Mucosa of stomach (tissue), 1 donor: ENCODE data around the gene RMDN2.

ENCODE experiments used
- H3K27me3 ChIP-seq: one replicate; pipeline ENCODE4 v1.7.0; 2013; ENCODE audit warnings: mild to moderate bottlenecking, low read length; ENCODE audit not compliant: control insufficient read depth, insufficient read depth
- H3K36me3 ChIP-seq: one replicate; pipeline ENCODE4 v1.7.0; 2013; ENCODE audit warnings: low read length; ENCODE audit not compliant: control insufficient read depth, insufficient read depth
- H3K4me1 ChIP-seq: one replicate; pipeline ENCODE4 v1.7.0; 2013; ENCODE audit warnings: mild to moderate bottlenecking, low read length; ENCODE audit not compliant: control insufficient read depth, insufficient read depth
- H3K4me3 ChIP-seq: one replicate; pipeline ENCODE4 v1.7.0; 2013; ENCODE audit warnings: low read length
- H3K9ac ChIP-seq: one replicate; pipeline ENCODE4 v1.7.0; 2013; ENCODE audit warnings: mild to moderate bottlenecking, low read length, moderate library complexity
- H3K9me3 ChIP-seq: one replicate; pipeline ENCODE4 v1.7.0; 2013; ENCODE audit warnings: mild to moderate bottlenecking, low read length, moderate library complexity; ENCODE audit not compliant: control insufficient read depth
- donor health status: Pancreatic carcinoma.

The RMDN2 gene

DNA sequence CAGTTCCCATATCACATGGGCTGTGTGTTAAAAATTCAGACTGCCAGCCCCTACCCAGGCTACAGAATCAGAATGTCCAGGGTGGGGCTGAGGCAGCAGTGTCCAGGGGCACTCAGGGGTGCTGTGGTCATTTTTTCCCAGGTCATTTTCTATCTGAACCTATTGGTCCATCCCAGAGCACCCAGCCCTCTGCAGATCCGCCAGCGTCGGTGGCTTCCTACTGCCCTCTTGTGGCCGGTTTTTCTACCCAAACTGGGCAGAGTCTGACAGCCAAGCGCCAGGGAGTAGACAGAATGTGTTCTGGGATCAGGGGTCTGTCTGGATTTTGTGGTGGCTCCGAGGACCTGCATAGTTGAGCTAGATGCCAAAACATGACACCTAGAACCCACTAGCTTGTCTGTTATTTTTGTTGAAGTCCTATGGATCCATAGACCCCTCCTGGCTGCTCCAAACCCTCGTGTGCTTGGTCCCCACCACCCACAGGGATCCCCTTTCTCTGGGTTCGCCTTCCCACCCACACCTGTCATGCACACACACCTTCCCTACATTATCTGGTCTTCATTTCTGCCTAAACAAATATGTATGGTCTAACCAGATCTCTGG lies 34.1 kb upstream of the RMDN2 start:
- Histone ChIP-seq H3K9me3 (no peaks in the 10 kb centered on the region), H3K4me1 (no peaks in the 10 kb centered on the region), H3K9ac (no peak overlapping the region), H3K36me3 (no peaks in the 10 kb centered on the region), H3K4me3 (no peak overlapping the region), H3K27me3 (no peaks in the 10 kb centered on the region)

DNA sequence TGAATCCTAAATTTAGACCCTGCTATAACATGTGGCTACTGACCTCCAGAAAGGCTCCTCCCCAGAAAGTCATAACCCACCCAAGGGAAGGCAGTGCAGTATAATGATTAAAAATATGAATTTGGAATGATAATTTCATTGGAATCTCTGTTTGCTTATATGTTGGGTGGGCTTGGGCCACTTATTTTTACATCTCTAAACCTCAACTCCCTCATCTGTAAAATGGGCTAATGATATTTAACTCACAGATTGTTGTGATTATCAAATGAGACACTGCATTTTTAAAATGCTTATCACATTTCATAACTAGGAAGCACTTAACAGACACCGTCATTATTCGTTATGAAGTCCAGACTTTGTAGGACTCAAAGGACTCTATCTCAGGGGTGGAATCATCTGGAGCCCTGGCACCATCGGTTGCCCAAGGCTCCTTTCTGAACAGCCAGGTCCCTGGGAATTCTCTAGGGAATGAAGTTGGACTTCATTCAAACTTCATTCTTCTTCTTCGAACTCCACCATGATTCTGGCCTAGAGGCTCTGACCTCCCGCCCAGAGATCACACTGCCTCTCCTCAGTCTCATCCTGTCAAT lies 33.1 kb upstream of the RMDN2 start:
- no peaks in the 10 kb centered on the region for H3K36me3 ChIP-seq
- H3K9ac ChIP-seq = no peak overlapping the region
- peaks cover 2% of the 10 kb centered on the region for H3K4me1 ChIP-seq
- no peaks in the 10 kb centered on the region for H3K27me3 ChIP-seq
- H3K9me3 ChIP-seq = no peaks in the 10 kb centered on the region
- no peak overlapping the region for H3K4me3 ChIP-seq

DNA sequence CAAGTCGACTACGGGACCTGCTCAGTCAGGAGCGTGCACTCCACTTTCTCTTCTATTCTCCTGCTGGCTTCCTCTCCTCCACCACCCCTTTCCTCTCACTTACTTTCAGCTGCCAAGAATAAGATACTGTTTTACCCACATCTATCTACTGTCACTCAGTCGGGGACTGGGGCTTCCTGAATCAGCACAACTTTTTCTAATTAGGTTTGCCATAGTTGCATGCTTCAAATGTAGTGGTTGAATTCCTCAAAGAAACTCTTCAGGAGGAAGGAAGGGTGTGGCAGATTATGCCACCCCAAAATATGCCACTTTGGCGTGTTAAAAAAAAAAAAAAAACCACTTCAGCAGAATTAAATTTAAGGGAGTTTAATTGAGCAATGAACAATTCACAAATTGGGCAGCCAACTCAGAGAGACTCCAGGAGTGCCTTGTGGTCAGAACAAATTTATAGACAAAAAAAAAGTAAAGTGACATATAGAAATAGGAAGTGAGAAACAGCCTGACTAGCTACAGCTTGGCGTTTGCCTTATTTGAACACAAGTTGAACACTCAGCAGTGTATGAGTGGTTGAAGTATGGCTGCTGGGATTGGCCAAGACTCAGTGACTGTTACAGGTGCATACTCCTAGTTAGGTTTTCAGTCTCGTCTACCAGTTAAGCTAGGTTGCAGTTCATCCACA lies 32.5 kb upstream of the RMDN2 start:
- Histone ChIP-seq H3K4me3 (no peak overlapping the region), H3K9ac (no peak overlapping the region), H3K27me3 (no peaks in the 10 kb centered on the region), H3K4me1 (peaks cover 3% of the 10 kb centered on the region), H3K9me3 (no peaks in the 10 kb centered on the region), H3K36me3 (no peaks in the 10 kb centered on the region)

DNA sequence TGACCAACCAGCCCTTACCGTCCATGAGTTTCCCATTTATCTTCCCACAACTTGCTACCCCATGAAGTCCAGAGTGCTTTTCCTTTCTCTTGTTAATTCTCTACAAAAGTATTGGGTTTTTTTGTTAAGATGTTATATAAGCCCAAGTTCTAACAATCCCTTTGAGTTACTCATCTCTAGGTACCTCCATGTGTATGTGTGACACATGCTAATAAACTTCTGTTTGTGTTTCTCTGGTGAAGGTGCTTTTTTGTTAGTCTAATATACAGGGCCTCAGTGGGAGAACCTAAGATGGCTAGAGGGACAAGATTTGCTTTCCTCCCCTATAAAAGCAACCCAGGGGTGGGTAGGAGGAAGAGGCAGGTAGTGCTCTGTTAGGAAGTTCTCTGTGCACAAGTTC lies 31.8 kb upstream of the RMDN2 start:
- Histone ChIP-seq H3K9ac (no peak overlapping the region), H3K4me3 (no peak overlapping the region), H3K9me3 (no peaks in the 10 kb centered on the region), H3K36me3 (no peaks in the 10 kb centered on the region), H3K27me3 (no peaks in the 10 kb centered on the region), H3K4me1 (peaks cover 3% of the 10 kb centered on the region)

DNA sequence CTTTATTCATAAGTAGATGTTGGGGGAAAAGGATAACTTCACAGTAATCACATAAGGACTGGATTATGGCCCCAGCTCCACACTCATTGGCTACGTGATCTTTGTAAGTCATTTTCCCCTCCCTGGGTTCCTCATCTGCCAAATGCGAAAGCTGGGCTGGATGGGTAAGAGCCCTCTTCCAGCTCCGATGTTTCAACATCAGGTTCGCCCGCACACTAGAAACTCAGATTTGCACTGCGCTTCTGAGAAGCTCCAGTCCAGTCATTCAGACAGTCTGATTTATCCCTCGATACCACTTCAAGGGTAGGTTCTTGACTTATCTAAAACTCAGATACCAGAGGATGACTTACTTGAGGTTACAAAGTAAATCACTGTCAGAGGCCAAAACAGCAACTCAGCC lies 31.0 kb upstream of the RMDN2 start:
- no peaks in the 10 kb centered on the region for H3K9me3 ChIP-seq
- no peaks in the 10 kb centered on the region for H3K27me3 ChIP-seq
- no peak overlapping the region for H3K9ac ChIP-seq
- peaks cover 3% of the 10 kb centered on the region for H3K4me1 ChIP-seq
- H3K36me3 ChIP-seq = no peaks in the 10 kb centered on the region
- H3K4me3 ChIP-seq = no peak overlapping the region

DNA sequence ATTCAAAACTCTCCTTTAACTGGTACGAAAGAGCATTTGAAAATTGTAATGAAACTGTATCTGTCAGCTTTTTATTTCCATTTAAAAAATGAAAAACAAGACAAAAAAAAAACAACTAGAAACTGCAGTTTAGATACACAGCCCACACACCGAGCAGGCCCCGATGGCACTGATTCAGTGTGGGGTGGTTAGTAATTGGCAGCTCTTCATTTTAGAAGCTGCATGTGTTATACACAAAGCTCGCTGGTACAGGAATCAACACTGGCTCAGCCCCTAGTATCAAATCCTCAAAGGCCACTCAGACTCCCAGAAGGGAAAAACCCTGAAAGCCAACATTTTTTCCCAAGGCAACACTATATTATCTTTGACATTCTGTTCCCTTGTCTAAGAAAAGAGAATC lies 30.5 kb upstream of the RMDN2 start:
- Histone ChIP-seq H3K4me3 (no peak overlapping the region), H3K4me1 (peaks cover 3% of the 10 kb centered on the region), H3K9me3 (no peaks in the 10 kb centered on the region), H3K27me3 (no peaks in the 10 kb centered on the region), H3K36me3 (no peaks in the 10 kb centered on the region), H3K9ac (no peak overlapping the region)

DNA sequence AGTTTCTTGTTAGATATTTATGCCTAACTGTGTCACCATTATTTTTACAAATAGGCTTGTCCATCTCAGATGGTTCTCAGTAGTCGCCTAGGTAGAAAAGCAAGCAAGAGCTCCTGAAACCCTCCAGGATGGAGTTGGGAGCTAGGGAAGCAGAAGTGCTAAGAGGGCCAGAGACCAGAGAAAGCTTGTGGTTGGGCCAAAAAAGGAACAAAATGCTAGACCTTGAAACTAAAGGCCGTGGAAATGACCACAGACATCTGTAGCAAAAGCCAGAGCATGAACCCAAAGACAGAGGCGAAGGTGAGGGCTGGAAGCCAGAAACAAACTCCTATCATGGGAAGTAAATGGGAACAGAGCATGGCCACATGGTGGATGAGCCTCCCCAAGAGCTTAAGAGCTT lies 29.9 kb upstream of the RMDN2 start:
- H3K4me1 ChIP-seq = peaks cover 3% of the 10 kb centered on the region

DNA sequence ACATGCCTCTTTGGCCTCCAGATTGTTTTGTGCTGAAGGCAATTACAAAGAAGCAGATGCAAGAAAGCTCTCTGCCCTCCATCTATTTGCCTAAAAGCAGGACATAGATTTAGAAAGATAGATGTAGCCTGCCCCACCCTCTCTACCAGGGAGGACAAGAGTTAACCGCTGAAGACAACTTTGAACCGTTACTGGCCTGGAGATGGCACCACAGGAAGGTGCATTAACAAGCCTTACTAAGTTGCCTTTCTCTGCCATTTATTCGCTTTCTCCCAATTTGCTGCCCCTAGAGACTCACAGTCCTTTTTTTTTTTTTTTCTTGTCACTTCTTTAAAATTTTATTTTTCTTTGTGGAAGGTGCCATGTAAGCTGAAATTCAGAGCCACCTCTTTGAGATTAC lies 28.8 kb upstream of the RMDN2 start:
- Histone ChIP-seq H3K36me3 (no peaks in the 10 kb centered on the region), H3K4me3 (no peak overlapping the region), H3K9ac (no peak overlapping the region), H3K9me3 (no peaks in the 10 kb centered on the region), H3K27me3 (no peaks in the 10 kb centered on the region), H3K4me1 (peaks cover 3% of the 10 kb centered on the region)

More for the DNA sequence above, 29.9 kb upstream of the RMDN2 start:
- Histone ChIP-seq H3K4me3 (no peak overlapping the region), H3K27me3 (no peaks in the 10 kb centered on the region), H3K9ac (no peak overlapping the region), H3K9me3 (no peaks in the 10 kb centered on the region), H3K36me3 (no peaks in the 10 kb centered on the region)

DNA sequence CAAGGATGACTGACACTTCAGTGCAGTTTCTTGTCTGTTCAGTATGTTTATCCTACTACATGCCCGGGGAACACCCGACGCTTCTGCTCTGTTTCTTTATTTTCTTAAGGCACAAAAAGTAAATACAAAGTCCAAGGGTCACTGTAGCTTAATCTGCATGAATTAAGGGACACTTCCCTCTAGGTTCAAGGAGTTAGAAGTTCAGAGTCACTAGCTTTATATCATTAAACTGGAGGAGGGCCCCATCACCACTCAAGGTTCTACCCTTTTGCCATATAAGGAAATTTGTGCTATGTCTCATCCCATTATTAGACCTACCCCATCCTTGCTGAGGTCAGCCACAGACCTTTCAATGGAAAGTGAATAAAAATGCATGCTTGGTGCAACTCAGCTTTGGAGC lies 27.6 kb upstream of the RMDN2 start:
- no peaks in the 10 kb centered on the region for H3K9me3 ChIP-seq
- H3K36me3 ChIP-seq = no peaks in the 10 kb centered on the region
- no peak overlapping the region for H3K4me3 ChIP-seq
- no peaks in the 10 kb centered on the region for H3K27me3 ChIP-seq
- peaks cover 3% of the 10 kb centered on the region for H3K4me1 ChIP-seq
- H3K9ac ChIP-seq = no peak overlapping the region

DNA sequence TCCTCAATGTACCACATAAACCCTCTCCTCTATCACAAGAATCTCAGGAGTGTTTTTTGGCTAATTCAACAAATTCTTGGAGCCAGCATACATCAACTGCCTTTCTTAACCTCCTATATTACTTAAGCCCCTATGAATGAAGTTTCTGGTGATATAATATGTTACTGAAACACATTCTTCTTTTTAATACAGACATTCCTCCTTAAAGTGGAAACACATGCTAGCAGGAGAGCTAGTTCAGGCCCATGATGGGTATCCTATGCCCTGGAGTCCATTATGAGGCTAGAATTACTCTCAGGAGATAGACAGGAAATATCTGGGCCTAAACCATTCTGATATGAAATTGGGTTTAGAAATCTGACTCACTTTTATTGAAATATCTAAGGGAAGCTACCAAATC lies 26.6 kb upstream of the RMDN2 start:
- Histone ChIP-seq H3K9me3 (no peaks in the 10 kb centered on the region), H3K4me1 (peaks cover 3% of the 10 kb centered on the region), H3K9ac (no peak overlapping the region), H3K4me3 (no peak overlapping the region), H3K27me3 (no peaks in the 10 kb centered on the region), H3K36me3 (no peaks in the 10 kb centered on the region)

DNA sequence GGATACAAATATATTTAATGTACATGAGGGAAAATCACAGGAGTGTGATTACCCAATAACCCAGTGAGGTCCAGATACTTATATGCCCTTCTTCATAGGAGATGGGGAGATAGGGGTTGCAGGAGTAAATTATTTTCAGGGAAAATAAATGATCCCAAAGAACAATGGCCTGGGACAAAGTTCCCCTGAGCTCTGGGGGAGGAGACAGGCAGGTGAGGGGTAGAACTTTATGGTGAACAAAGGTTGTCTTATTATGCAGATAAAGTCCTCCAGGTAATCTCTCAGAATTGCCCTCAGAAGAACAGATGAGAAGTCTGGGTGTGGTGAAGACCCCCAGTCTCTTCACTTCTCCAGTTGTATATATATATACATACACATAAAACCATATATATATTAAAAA lies 22.1 kb upstream of the RMDN2 start:
- H3K9me3 ChIP-seq = no peaks in the 10 kb centered on the region
- no peaks in the 10 kb centered on the region for H3K4me1 ChIP-seq
- no peak overlapping the region for H3K9ac ChIP-seq
- H3K27me3 ChIP-seq = no peaks in the 10 kb centered on the region
- no peak overlapping the region for H3K4me3 ChIP-seq
- H3K36me3 ChIP-seq = no peaks in the 10 kb centered on the region

DNA sequence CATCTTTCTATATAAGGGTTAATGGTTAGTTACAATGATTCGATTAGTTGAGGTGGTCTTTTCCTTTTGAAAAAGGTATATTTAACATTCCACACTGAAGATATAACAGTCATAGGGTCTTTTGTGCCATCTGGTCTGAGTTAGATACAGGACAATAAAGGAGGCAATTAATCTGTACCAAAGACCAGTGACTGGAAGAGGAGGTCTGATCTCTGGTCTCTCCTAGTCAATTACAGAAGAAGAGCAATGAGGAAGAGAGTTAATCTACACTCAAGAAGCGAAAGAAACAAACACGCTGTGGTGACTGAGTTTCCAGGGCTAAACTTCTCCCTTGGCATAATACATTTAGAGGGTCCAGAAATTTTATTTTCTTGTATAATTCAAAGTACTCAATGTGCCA lies 20.7 kb upstream of the RMDN2 start:
- H3K4me1 ChIP-seq = no peaks in the 10 kb centered on the region
- H3K4me3 ChIP-seq = no peak overlapping the region
- H3K9me3 ChIP-seq = no peaks in the 10 kb centered on the region
- no peaks in the 10 kb centered on the region for H3K27me3 ChIP-seq
- H3K36me3 ChIP-seq = no peaks in the 10 kb centered on the region
- H3K9ac ChIP-seq = no peak overlapping the region
